Measurements from ENCODE around the gene OVOL2. TPM values are rescaled to one million over a fixed set of nuclear protein-coding genes. Genes with fewer than 3 reads are reported as not detected.

The OVOL2 gene
- polyA plus RNA-seq, 1 donor from 2014 or later: not detected

- H3K79me2 ChIP-seq (replicated peaks; ENCODE audit: insufficient read depth, low read length): peaks cover 5% of the 10 kb centered on the region
- no peaks in the 10 kb centered on the region for H4K20me1 ChIP-seq (ENCODE audit: insufficient read depth)
- H3K9me3 ChIP-seq (ENCODE audit: low read length): no peaks in the 10 kb centered on the region
- no peak overlapping the region for H2AFZ ChIP-seq (ENCODE audit: low read depth, low read length)
- H3K36me3 ChIP-seq (ENCODE audit: insufficient read depth, low read length): no peaks in the 10 kb centered on the region
- H3K9me2 ChIP-seq (ENCODE audit: insufficient read depth, low read length): no peaks in the 10 kb centered on the region
- no peak overlapping the region for H3K9ac ChIP-seq (ENCODE audit: low read length)
- no peak overlapping the region for H3K27ac ChIP-seq (ENCODE audit: low read length)
- no peak overlapping the region for H3K4me3 ChIP-seq (ENCODE audit: low read length)
- TF ChIP-seq EZH2 (IDR thresholded peaks at IDR 0.05; ENCODE audit: borderline replicate concordance, insufficient read depth, low read length, poor library complexity, severe bottlenecking) (no peak), POLR2AphosphoS5 (IDR thresholded peaks at IDR 0.05) (no peak), SMC3 (conservative IDR thresholded peaks at IDR 0.05; ENCODE audit: poor library complexity) (no peak), CTCF (IDR thresholded peaks at IDR 0.05; ENCODE audit: poor library complexity, severe bottlenecking) (no peak), EP300 (conservative IDR thresholded peaks at IDR 0.05; ENCODE audit: poor library complexity, severe bottlenecking) (no peak)
- no peaks in the 10 kb centered on the region for H3F3A ChIP-seq (ENCODE audit: insufficient read depth, low read length, poor library complexity, severe bottlenecking)
- H3K4me2 ChIP-seq (ENCODE audit: low read length): no peak overlapping the region
- no peaks in the 10 kb centered on the region for H3K27me3 ChIP-seq (ENCODE audit: insufficient read depth, low read depth, low read length)
These were observed 72.2 kb downstream of the OVOL2 start for GRCh38 chr20:17985388-17986018.

- Histone ChIP-seq H3K36me3 (ENCODE audit: insufficient read depth, low read length) (no peaks in the 10 kb centered on the region), H3K79me2 (replicated peaks; ENCODE audit: insufficient read depth, low read length) (peaks cover 37% of the 10 kb centered on the region), H3K4me3 (ENCODE audit: low read length) (no peak overlapping the region), H4K20me1 (ENCODE audit: insufficient read depth) (no peaks in the 10 kb centered on the region), H3K27me3 (ENCODE audit: insufficient read depth, low read depth, low read length) (no peaks in the 10 kb centered on the region), H2AFZ (ENCODE audit: low read depth, low read length) (no peak overlapping the region), H3K9me2 (ENCODE audit: insufficient read depth, low read length) (no peaks in the 10 kb centered on the region), H3K27ac (ENCODE audit: low read length) (no peak overlapping the region), H3K4me2 (ENCODE audit: low read length) (no peak overlapping the region), H3F3A (ENCODE audit: insufficient read depth, low read length, poor library complexity, severe bottlenecking) (no peaks in the 10 kb centered on the region), H3K9me3 (ENCODE audit: low read length) (no peaks in the 10 kb centered on the region), H3K9ac (ENCODE audit: low read length) (no peak overlapping the region)
- TF ChIP-seq SMC3 (conservative IDR thresholded peaks at IDR 0.05; ENCODE audit: poor library complexity): no peak
- TF ChIP-seq POLR2AphosphoS5 (IDR thresholded peaks at IDR 0.05): no peak
- TF ChIP-seq TAF1 (IDR thresholded peaks at IDR 0.05; ENCODE audit: low read depth): no peak
These were observed 81.4 kb downstream of the OVOL2 start for GRCh38 chr20:17976305-17976704.

Small RNA genes lying within 50 kb of the gene (small RNA-seq; reads per million reads assigned to genes)
- gene RNU7-137P: 0 reads per million in 3 experiments

Other genes with a start within 250 kb of the OVOL2 start
- 59.8 and 66.6 TPM in 2 replicates for gene SNX5, start 89.1 kb downstream of the OVOL2 start, polyA plus RNA-seq
- gene MGME1, start 88.9 kb downstream of the OVOL2 start, polyA plus RNA-seq: 4.4 and 7.0 TPM in 2 replicates
- 19.3 and 29.2 TPM in 2 replicates for gene KAT14, start 79.9 kb upstream of the OVOL2 start, polyA plus RNA-seq
- gene PET117, start 79.9 kb upstream of the OVOL2 start, polyA plus RNA-seq: 24.9 and 39.0 TPM in 2 replicates
- gene ZNF133, start 230.6 kb upstream of the OVOL2 start, polyA plus RNA-seq: 71.2 and 72.8 TPM in 2 replicates